Upper lobe of right lung (tissue), 1 donor: ENCODE data around the gene BRAP. TPM values are rescaled to one million over a fixed set of nuclear protein-coding genes. Genes with fewer than 3 reads are reported as not detected.
"Not testable (repeated sequence)": the region's sequence is repeated elsewhere in the genome, so short reads cannot be mapped to it uniquely, and the experiment has no call there.

Experiments
- ATAC-seq: fragments of 200-7000 bp; cut with Tn5 transposase; one replicate; pipeline ENCODE4 v1.9.1; 2020; ENCODE audit warnings: mild to moderate bottlenecking, moderate library complexity
- DNase-seq: peaks from one replicate; pipeline ENCODE4 v3.0.0-alpha.2; 2020
- H3K27ac ChIP-seq: fragments of 200-600 bp; one replicate; pipeline ENCODE4 v1.8.0; 2022
- H3K27me3 ChIP-seq: fragments of 200-600 bp; one replicate; pipeline ENCODE4 v1.8.0; 2022; ENCODE audit warnings: mild to moderate bottlenecking
- H3K36me3 ChIP-seq: fragments of 200-600 bp; one replicate; pipeline ENCODE4 v1.8.0; 2022
- H3K4me1 ChIP-seq: fragments of 200-600 bp; one replicate; pipeline ENCODE4 v1.8.0; 2022
- H3K4me3 ChIP-seq: fragments of 200-600 bp; one replicate; pipeline ENCODE4 v1.8.0; 2022; ENCODE audit warnings: mild to moderate bottlenecking
- H3K9me3 ChIP-seq: fragments of 200-600 bp; one replicate; pipeline ENCODE4 v1.8.0; 2022
- CTCF ChIP-seq: fragments of 200-600 bp; IDR thresholded peaks from one replicate; pipeline ENCODE4 v1.8.0; 2022; ENCODE audit warnings: antibody characterized with exemption
- intact Hi-C: fragments of 100-400 bp; cut with DNase I; formaldehyde crosslinking; loops from one replicate; pipeline ENCODE4 v1.11.0; 2022
- total RNA-seq: library from RNA; stranded (reverse); fragmentation: NEBNext Ultra II Directional; extraction: Animal tissue kit (Norgen Biotek cat#: 25700); gene quantifications from one replicate; pipeline ENCODE4 v1.2.1, GENCODE V29; 2021
- donor health status: DM: no; HTN: yes; CAD: no; lungs with severe emphysema.

BRAP gene
- total RNA-seq, 1 donor from 2014 or later: 17.8 TPM

DNA sequence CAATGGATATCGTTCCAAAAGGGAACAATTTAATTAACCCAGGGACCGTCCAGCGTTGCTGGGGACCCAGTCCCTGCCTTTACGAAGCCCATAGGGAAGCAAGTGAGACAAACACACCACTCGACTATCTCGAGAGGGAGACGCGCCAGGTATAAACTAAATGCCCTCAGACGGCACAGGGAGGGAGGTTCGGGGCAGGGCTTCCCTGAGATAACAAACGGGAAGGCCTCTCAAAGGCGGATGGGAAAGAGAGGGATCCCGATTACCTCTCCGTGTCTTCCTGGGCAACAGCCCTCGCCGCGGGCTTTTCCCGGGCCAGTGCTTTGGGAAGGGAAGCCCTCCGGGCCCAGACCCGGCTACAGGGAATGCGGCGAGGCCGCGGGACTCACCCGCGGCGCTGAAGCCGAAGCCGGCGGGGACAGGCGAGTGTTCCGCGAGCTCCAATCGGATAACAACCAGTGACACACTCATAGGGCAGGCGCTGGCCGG is 390 bp downstream of the BRAP start:
- H3K4me3 ChIP-seq: peak overlapping the region; percentile 91
- ATAC-seq (peak; percentile 19), DNase-seq (no peak)
- intact Hi-C loops: no loop called here
- peaks cover 25% of the 10 kb centered on the region for H3K4me1 ChIP-seq
- H3K36me3 ChIP-seq: peaks cover 29% of the 10 kb centered on the region
- TF ChIP-seq CTCF: no peak
- no peaks in the 10 kb centered on the region for H3K9me3 ChIP-seq
- no peaks in the 10 kb centered on the region for H3K27me3 ChIP-seq
- H3K27ac ChIP-seq: peak overlapping the region; percentile 86

DNA sequence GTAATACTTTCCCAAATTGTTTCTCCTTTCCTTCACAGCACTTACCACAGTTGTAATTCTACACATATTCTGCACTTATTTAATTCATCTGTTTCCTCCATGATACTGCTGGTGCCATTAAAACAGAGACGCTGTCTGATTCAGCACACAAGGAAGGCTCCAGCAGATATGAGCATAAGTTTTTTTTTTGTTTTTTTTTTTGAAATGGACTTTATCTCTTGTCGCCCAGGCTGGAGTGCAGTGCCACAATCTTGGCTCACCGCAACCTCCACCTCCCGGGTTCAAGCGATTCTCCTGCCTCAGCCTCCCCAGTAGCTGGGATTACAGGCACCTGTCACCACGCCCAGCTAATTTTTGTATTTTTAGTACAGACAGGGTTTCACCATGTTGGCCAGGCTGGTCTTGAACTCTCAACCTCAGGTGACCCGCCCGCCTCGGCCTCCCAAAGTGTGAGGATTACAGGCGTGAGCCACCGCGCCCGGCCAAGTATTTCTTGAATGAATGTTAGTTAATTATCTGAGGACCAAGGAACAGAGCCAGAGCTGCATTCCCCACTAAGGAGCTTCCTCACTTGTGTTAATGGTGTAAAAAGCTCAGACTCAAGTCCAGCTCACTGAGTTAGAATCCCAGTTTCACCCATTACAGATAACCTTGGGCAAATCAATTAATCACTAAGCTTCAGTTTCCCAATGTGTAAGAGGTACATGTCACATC is 1.1 kb downstream of the BRAP start:
- ATAC-seq, intact Hi-C loops, H3K27me3 ChIP-seq, H3K9me3 ChIP-seq, DNase-seq: not testable (repeated sequence)
- H3K4me1 ChIP-seq: peaks cover 25% of the 10 kb centered on the region
- H3K4me3 ChIP-seq: peak overlapping the region; percentile 91
- peak overlapping the region; percentile 86 for H3K27ac ChIP-seq
- peaks cover 36% of the 10 kb centered on the region for H3K36me3 ChIP-seq

DNA sequence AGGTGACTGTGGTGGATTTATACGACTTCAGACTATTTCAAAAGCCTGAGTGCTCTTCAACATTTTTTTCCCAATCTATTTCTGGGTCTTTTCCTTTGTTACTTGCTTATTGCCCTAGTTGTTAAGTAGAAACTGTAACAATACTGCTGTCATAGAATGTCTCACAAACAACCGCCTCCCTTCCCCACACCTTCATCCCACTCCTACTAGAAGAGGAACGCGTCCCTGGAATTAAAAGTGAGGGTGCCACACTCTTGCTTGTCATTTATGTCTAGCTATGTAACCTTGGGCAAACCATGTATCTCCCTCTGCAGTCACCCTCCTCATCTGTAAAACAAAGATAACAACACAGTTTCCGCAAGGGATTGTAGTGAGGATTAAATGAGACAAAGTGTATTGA is 8.6 kb downstream of the BRAP start:
- DNase-seq (no peak), ATAC-seq (no peak)
- H3K27me3 ChIP-seq: no peaks in the 10 kb centered on the region
- H3K27ac ChIP-seq: no peak overlapping the region
- intact Hi-C loops: no loop called here
- no peaks in the 10 kb centered on the region for H3K4me1 ChIP-seq
- TF ChIP-seq CTCF: no peak
- H3K9me3 ChIP-seq: no peaks in the 10 kb centered on the region
- peaks cover 93% of the 10 kb centered on the region for H3K36me3 ChIP-seq
- no peak overlapping the region for H3K4me3 ChIP-seq

DNA sequence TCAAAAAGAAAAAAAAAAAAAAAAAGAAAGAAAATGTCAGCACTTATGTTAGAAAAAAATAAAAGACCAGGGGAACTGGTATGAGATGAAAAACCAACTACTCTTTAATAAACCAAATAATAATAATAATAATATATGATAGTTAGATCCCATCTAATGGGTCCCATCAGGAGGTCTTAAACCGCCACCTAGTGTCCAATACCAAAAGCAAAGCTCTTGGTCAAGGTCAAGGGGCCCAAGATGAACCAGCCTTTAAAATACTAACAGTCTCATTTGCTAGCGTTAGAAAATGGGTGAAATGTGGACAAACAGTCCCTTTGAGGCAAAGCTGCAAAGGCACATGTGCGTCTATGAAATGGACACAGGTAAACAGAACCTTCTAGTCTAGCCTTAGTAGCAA is 12.3 kb downstream of the BRAP start:
- no peak for DNase-seq
- H3K9me3 ChIP-seq: no peaks in the 10 kb centered on the region
- ATAC-seq: peak; percentile 47
- H3K4me3 ChIP-seq: no peak overlapping the region
- TF ChIP-seq CTCF: peak; percentile 42
- H3K36me3 ChIP-seq: peaks cover 90% of the 10 kb centered on the region
- no peaks in the 10 kb centered on the region for H3K4me1 ChIP-seq
- intact Hi-C loops: no loop called here
- no peaks in the 10 kb centered on the region for H3K27me3 ChIP-seq
- H3K27ac ChIP-seq: no peak overlapping the region

- TF ChIP-seq CTCF: no peak
- Histone ChIP-seq H3K27ac (no peak overlapping the region), H3K36me3 (peaks cover 90% of the 10 kb centered on the region), H3K27me3 (no peaks in the 10 kb centered on the region), H3K4me1 (no peaks in the 10 kb centered on the region), H3K9me3 (no peaks in the 10 kb centered on the region), H3K4me3 (no peak overlapping the region)
- ATAC-seq (peak; percentile 40), DNase-seq (no peak)
- intact Hi-C loops: no loop called here
Observed at GRCh38 chr12:111672822-111673381, 12.9 kb downstream of the BRAP start.
